ENCODE results near the gene CTRB2.

CTRB2 gene

DNA sequence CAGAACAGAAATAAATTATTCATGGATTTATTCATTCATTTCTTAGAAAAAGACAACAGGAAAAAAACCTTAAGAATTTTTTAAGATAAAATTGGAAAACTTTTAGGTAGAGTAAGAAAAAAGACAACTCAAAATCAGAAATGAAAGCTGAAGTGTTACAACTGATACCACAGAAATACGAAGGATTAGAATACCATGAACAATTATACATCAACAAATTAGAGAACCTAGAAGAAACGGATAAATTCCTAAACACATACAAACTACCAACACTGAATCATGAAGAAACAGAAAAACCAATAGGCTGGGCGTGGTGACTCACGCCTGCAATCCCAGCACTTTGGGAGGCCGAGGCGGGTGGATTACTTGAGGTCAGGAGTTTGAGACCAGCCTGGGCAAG lies 27.8 kb downstream of the CTRB2 start:
- no peak for TF ChIP-seq CTCF (IDR thresholded peaks at IDR 0.05; ENCODE audit: low read depth, low read length, missing control alignments)
- no peak overlapping the region for H3K4me3 ChIP-seq (replicated peaks; ENCODE audit: low read depth, low read length)
- DNase-seq (ENCODE audit: extremely low read depth, low read depth) = no peak

GRCh38 chr16:75176926-75177325 lies 30.0 kb downstream of the CTRB2 start:
- no peak for DNase-seq (ENCODE audit: extremely low read depth, low read depth)
- H3K4me3 ChIP-seq (replicated peaks; ENCODE audit: low read depth, low read length) = no peak overlapping the region
- no peak for TF ChIP-seq CTCF (IDR thresholded peaks at IDR 0.05; ENCODE audit: low read depth, low read length, missing control alignments)

DNA sequence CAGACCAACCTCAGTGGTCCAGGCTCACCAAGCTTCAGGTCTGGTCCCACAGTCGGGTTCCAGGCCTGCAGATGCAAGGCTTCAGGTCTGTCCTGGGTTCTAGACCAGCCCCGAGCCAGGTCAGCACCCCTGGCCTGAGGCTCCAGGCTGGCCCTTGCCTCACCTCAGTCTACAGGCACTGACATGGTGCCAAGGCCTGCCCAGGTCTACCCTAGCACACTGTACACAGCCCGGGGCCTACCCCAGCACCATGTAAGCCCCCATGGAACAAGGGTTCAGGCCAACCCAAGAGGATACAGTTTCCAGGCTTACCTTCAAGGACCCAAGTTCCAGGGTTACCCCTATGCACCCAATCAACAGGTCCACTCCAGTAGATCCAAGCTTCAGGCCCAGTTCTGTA lies 31.9 kb downstream of the CTRB2 start:
- H3K4me3 ChIP-seq (replicated peaks; ENCODE audit: low read depth, low read length) = no peak overlapping the region
- TF ChIP-seq CTCF (IDR thresholded peaks at IDR 0.05; ENCODE audit: low read depth, low read length, missing control alignments) = no peak
- no peak for DNase-seq (ENCODE audit: extremely low read depth, low read depth)

GRCh38 chr16:75172578-75172977 lies 34.4 kb downstream of the CTRB2 start:
- no peak for DNase-seq (ENCODE audit: extremely low read depth, low read depth)
- TF ChIP-seq CTCF (IDR thresholded peaks at IDR 0.05; ENCODE audit: low read depth, low read length, missing control alignments) = no peak
- no peak overlapping the region for H3K4me3 ChIP-seq (replicated peaks; ENCODE audit: low read depth, low read length)

DNA sequence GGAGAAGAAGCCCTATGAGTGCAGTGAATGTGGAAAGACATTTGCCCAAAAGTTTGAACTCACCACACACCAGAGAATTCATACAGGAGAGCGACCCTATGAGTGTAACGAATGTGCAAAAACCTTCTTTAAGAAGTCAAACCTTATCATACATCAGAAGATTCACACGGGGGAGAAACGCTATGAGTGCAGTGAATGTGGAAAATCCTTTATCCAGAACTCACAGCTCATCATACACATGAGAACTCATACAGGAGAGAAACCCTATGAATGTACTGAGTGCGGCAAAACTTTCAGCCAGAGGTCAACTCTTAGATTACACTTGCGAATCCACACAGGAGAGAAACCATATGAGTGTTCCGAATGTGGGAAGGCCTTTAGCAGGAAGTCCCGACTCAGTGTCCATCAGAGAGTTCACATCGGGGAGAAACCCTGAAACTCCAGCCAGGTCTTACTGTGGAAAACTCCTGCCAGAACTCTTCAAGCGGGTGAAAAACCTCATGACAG lies 37.0 kb downstream of the CTRB2 start:
- DNase-seq (ENCODE audit: extremely low read depth, low read depth) = no peak
- no peak overlapping the region for H3K4me3 ChIP-seq (replicated peaks; ENCODE audit: low read depth, low read length)
- no peak for TF ChIP-seq CTCF (IDR thresholded peaks at IDR 0.05; ENCODE audit: low read depth, low read length, missing control alignments)

- no peak for DNase-seq (ENCODE audit: extremely low read depth, low read depth)
- H3K4me3 ChIP-seq (replicated peaks; ENCODE audit: low read depth, low read length) = no peak overlapping the region
- no peak for TF ChIP-seq CTCF (IDR thresholded peaks at IDR 0.05; ENCODE audit: low read depth, low read length, missing control alignments)
Observed at GRCh38 chr16:75160386-75160785, 46.6 kb downstream of the CTRB2 start.

All from HFF-Myc (cell line).